Mesothelial cell of epicardium (in vitro differentiated cells): Measurements from ENCODE around the gene GSS. TPM values are rescaled to one million over a fixed set of nuclear protein-coding genes. Genes with fewer than 3 reads are reported as not detected.

Source experiments
- DNase-seq, 2 experiments: peaks; one replicate each; pipeline ENCODE4 v3.0.0; 2021; ENCODE audit warnings: low spot score in 2 of 2; ENCODE audit not compliant: unreplicated experiment in 2 of 2
- H3K27ac Mint-ChIP-seq: 2 replicates; pipeline ENCODE4 v1.8.0; 2021; ENCODE audit warnings: mixed read lengths
- H3K27me3 Mint-ChIP-seq: 2 replicates; pipeline ENCODE4 v1.8.0; 2021; ENCODE audit warnings: low read depth, mixed read lengths
- H3K36me3 Mint-ChIP-seq: 2 replicates; pipeline ENCODE4 v1.8.0; 2021; ENCODE audit warnings: mixed read lengths
- H3K4me1 Mint-ChIP-seq: 2 replicates; pipeline ENCODE4 v1.8.0; 2021; ENCODE audit warnings: mixed read lengths
- H3K4me3 Mint-ChIP-seq: 2 replicates; pipeline ENCODE4 v1.8.0; 2021; ENCODE audit warnings: mild to moderate bottlenecking, moderate library complexity, mixed read lengths
- H3K9me3 Mint-ChIP-seq: 2 replicates; pipeline ENCODE4 v1.8.0; 2021; ENCODE audit warnings: mixed read lengths
- total RNA-seq: library from RNA; stranded (reverse); gene quantifications from 3 replicates; pipeline ENCODE4 v1.2.1, GENCODE V29; 2021
- TF ChIP-seq, protein P1 (sequence below): fragments of 200-600 bp; sonication (generic); IDR thresholded peaks from one replicate; pipeline ENCODE4 v1.5.0; 2021; ENCODE audit warnings: antibody characterized with exemption; ENCODE audit not compliant: unreplicated experiment

GSS gene
- total RNA-seq, 1 donor from 2014 or later, result 54.8 TPM

DNA sequence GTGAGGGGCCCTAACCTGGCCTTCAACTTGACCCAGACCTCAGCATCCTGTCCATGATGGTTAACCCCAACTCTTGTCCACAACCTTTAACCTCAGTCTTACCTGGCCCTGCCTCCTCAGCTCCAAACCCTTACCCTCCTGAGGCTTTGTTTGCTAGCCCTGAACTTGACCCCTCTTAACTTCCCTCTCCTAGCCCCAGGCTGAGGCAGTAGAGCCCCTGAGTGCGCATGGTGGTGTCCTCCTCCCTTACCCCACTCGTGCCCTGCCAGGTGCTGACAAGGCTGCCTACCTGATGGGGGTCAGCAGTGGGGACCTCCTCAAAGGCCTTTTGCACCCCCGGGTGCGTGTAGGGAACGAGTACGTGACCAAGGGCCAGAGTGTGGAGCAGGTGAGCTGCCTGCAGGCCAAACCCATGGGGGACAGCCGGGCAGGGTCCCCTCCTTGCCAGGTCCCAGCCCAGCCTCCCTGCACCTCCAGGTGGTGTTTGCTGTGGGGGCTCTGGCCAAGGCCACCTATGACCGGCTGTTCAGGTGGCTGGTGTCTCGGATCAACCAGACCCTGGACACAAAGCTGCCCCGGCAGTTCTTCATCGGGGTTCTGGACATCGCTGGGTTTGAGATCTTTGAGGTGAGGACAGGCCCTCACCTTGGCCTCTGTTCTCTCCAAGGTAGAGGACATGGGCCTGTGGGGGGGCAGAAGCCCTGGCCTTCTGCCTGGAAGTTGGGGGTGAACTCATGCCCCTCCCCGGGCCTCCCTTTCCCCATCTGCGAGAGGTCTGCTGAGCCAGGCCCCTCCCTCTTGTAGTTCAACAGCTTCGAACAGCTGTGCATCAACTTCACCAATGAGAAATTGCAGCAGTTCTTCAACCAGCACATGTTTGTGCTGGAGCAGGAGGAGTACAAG, 31.9 kb upstream of the GSS start:
- Mint-ChIP-seq H3K27me3 (peaks cover 24% of the 10 kb centered on the region), H3K36me3 (no peaks in the 10 kb centered on the region), H3K4me3 (no peak overlapping the region), H3K27ac (no peak overlapping the region), H3K9me3 (no peaks in the 10 kb centered on the region), H3K4me1 (peaks cover 3% of the 10 kb centered on the region)
- TF ChIP-seq, protein P1, sequence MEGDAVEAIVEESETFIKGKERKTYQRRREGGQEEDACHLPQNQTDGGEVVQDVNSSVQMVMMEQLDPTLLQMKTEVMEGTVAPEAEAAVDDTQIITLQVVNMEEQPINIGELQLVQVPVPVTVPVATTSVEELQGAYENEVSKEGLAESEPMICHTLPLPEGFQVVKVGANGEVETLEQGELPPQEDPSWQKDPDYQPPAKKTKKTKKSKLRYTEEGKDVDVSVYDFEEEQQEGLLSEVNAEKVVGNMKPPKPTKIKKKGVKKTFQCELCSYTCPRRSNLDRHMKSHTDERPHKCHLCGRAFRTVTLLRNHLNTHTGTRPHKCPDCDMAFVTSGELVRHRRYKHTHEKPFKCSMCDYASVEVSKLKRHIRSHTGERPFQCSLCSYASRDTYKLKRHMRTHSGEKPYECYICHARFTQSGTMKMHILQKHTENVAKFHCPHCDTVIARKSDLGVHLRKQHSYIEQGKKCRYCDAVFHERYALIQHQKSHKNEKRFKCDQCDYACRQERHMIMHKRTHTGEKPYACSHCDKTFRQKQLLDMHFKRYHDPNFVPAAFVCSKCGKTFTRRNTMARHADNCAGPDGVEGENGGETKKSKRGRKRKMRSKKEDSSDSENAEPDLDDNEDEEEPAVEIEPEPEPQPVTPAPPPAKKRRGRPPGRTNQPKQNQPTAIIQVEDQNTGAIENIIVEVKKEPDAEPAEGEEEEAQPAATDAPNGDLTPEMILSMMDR, result no peak
- no peak for DNase-seq

- peaks cover 3% of the 10 kb centered on the region for H3K4me1 Mint-ChIP-seq
- H3K27me3 Mint-ChIP-seq, result peaks cover 28% of the 10 kb centered on the region
- DNase-seq, result no peak
- no peaks in the 10 kb centered on the region for H3K36me3 Mint-ChIP-seq
- H3K4me3 Mint-ChIP-seq, result no peak overlapping the region
- TF ChIP-seq, protein P1, result no peak
- H3K9me3 Mint-ChIP-seq, result no peaks in the 10 kb centered on the region
- H3K27ac Mint-ChIP-seq, result no peak overlapping the region
Measured at GRCh38 chr20:34986311-34987287, 31.0 kb upstream of the GSS start.

DNA sequence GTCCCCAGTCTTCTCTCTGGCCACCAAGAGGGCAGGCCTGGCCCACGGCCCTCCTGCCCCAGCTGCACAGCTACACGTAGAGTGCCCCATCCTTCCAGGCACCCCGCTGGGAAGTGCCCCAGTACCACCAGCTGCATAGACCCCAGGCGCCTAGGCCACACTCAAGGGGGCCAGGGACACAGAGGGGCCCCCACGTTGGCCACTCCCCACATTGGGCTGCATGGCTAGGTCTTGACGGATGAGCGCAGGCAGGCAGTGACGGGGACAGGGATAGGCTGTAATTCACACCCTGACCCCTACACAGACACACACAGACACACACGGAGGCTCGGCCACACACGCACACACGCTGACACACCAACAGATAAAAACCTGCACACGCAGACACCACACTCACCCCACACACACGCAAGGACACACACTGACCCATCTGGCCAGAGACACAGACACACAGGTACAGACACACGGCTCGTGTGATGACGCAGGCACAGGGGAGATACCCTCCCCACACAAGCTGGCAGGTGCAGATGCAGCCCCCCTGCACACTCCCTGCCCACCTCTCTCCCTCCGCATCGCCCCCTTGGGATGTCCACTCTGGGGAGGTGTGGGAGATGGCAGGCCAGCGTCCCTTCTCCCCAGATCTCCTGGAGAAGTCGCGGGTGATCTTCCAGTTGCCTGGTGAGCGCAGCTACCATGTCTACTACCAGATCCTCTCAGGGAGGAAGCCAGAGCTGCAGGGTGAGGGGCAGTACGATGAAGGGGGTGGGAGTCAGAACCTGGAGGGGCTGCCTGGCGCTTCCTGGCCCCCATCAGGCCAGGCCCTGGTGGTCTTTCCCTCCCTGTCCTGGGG, 30.1 kb upstream of the GSS start:
- Mint-ChIP-seq H3K4me1 (peaks cover 3% of the 10 kb centered on the region), H3K9me3 (no peaks in the 10 kb centered on the region), H3K4me3 (no peak overlapping the region), H3K36me3 (no peaks in the 10 kb centered on the region), H3K27me3 (peaks cover 28% of the 10 kb centered on the region), H3K27ac (no peak overlapping the region)
- TF ChIP-seq, protein P1, result no peak
- DNase-seq, result no peak

DNA sequence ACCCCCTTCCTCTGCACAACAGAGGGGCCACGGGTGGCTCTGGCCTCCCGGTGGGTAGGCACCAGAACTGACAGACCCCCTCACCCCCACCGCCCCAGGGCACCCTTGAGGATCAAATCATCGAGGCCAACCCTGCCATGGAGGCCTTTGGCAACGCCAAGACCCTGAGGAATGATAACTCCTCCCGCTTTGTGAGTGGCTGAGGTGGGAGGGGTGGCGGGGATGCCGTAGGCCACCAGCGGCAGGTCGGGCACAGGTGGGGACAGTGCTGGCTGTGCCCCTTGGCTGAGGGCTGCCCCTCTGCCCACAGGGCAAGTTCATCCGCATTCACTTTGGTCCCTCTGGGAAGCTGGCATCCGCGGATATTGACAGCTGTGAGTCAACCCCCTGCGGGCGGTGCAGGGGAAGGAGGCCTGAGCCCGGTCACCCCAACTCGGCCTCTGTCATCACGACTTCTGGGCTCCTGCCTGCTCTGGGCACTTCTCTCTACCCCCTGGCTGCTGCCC, 29.2 kb upstream of the GSS start:
- Mint-ChIP-seq H3K36me3 (no peaks in the 10 kb centered on the region), H3K4me3 (no peak overlapping the region), H3K27me3 (peaks cover 28% of the 10 kb centered on the region), H3K27ac (no peak overlapping the region), H3K4me1 (peaks cover 3% of the 10 kb centered on the region), H3K9me3 (no peaks in the 10 kb centered on the region)
- DNase-seq, result no peak
- TF ChIP-seq, protein P1, result no peak
